Rectal smooth muscle tissue (tissue), 1 donor: ENCODE measurements around the gene OR2V1.

Experiments
- H3K27ac ChIP-seq: one replicate; pipeline ENCODE4 v1.7.0; 2013; ENCODE audit warnings: low read depth, low read length, inconsistent platforms
- H3K27me3 ChIP-seq: one replicate; pipeline ENCODE4 v1.7.0; 2013; ENCODE audit warnings: low read length; ENCODE audit not compliant: control insufficient read depth, insufficient read depth
- H3K36me3 ChIP-seq: one replicate; pipeline ENCODE4 v1.7.0; 2013; ENCODE audit warnings: low read length; ENCODE audit not compliant: control insufficient read depth, insufficient read depth
- H3K4me1 ChIP-seq: one replicate; pipeline ENCODE4 v1.7.0; 2013; ENCODE audit warnings: low read length; ENCODE audit not compliant: control insufficient read depth, insufficient read depth
- H3K4me3 ChIP-seq: one replicate; pipeline ENCODE4 v1.7.0; 2013; ENCODE audit warnings: low read length
- H3K9ac ChIP-seq: one replicate; pipeline ENCODE4 v1.7.0; 2013; ENCODE audit warnings: low read length

OR2V1 gene

GRCh38 chr5:181087309-181087708 is 43.7 kb downstream of the OR2V1 start:
- Histone ChIP-seq H3K36me3 (no peaks in the 10 kb centered on the region), H3K27ac (no peak overlapping the region), H3K9ac (no peak overlapping the region), H3K4me1 (no peaks in the 10 kb centered on the region), H3K4me3 (no peak overlapping the region), H3K27me3 (no peaks in the 10 kb centered on the region)

- no peaks in the 10 kb centered on the region for H3K36me3 ChIP-seq
- H3K27me3 ChIP-seq, result no peaks in the 10 kb centered on the region
- no peaks in the 10 kb centered on the region for H3K4me1 ChIP-seq
- H3K4me3 ChIP-seq, result no peak overlapping the region
- no peak overlapping the region for H3K27ac ChIP-seq
- no peak overlapping the region for H3K9ac ChIP-seq
Observed at GRCh38 chr5:181086884-181087205, 44.1 kb downstream of the OR2V1 start.

GRCh38 chr5:181086026-181086883 is 44.7 kb downstream of the OR2V1 start:
- H3K4me3 ChIP-seq, result no peak overlapping the region
- no peak overlapping the region for H3K27ac ChIP-seq
- no peaks in the 10 kb centered on the region for H3K27me3 ChIP-seq
- no peaks in the 10 kb centered on the region for H3K36me3 ChIP-seq
- no peak overlapping the region for H3K9ac ChIP-seq
- H3K4me1 ChIP-seq, result no peaks in the 10 kb centered on the region

GRCh38 chr5:181084621-181085195 is 46.3 kb downstream of the OR2V1 start:
- no peak overlapping the region for H3K27ac ChIP-seq
- no peaks in the 10 kb centered on the region for H3K4me1 ChIP-seq
- H3K4me3 ChIP-seq, result no peak overlapping the region
- no peaks in the 10 kb centered on the region for H3K27me3 ChIP-seq
- H3K36me3 ChIP-seq, result no peaks in the 10 kb centered on the region
- no peak overlapping the region for H3K9ac ChIP-seq

GRCh38 chr5:181081989-181082388 is 49.0 kb downstream of the OR2V1 start:
- Histone ChIP-seq H3K4me3 (no peak overlapping the region), H3K36me3 (no peaks in the 10 kb centered on the region), H3K4me1 (no peaks in the 10 kb centered on the region), H3K9ac (no peak overlapping the region), H3K27me3 (no peaks in the 10 kb centered on the region), H3K27ac (no peak overlapping the region)

GRCh38 chr5:181076920-181077319 is 54.0 kb downstream of the OR2V1 start:
- Histone ChIP-seq H3K27ac (no peak overlapping the region), H3K36me3 (no peaks in the 10 kb centered on the region), H3K4me3 (no peak overlapping the region), H3K4me1 (no peaks in the 10 kb centered on the region), H3K9ac (no peak overlapping the region), H3K27me3 (no peaks in the 10 kb centered on the region)
